ENCODE data around the gene OPCML. TPM values are rescaled to one million over a fixed set of nuclear protein-coding genes. Genes with fewer than 3 reads are reported as not detected.

Gene OPCML
- total RNA-seq, 1 experiment from 2014 or later, result not detected

DNA sequence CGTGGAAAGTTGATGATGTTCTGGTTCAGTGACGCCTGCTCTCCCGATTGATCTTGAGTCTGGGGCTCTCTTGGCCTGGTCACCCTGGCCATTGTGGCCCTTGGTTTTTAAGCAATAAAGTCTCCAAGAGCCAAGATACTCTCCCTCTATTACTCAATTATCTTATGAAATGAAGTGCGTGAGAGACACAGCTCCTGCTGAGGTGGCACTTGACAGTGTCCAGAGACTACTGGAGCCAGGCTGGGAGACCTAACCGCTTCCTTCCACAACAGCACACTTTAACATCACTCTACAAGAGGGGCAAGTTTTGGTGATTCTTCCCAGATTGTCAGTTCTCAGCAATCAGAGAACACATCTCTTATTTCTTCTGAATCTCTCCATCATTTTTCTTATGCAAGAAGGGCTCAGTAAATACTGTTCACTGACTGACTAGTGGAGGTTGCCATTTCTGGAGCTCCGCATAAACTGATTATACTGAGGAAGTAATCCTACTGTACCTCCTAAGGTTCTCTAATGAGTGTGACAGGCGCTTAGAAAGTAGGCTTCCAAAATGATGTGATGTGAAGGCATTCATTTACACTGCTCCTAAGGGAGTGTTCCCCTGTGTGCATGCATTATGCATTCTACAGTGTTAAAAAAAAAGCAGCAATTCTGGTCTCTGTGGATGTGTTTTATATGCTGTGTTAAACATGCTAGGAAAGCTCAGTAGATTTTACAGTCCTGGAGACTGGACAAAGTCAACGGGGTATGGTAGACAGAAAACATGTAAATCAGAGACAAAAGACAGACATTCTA, 968.0 kb downstream of the OPCML start:
- ChIA-PET POLR2A (no interaction called here), CTCF (no interaction called here)
- no peak overlapping the region for H3K4me3 ChIP-seq (ENCODE audit: low read depth in 2 of 2, low read length in 2 of 2)
- DNase-seq (ENCODE audit: low read depth, low spot score) (no peak), ATAC-seq (no peak)
- BruUV-seq (replicated peaks), result no TSS peak
- H3K36me3 ChIP-seq (ENCODE audit: control insufficient read depth, insufficient read depth, low read length), result no peaks in the 10 kb centered on the region
- H3K4me1 ChIP-seq (ENCODE audit: control insufficient read depth, insufficient read depth, low read length), result no peaks in the 10 kb centered on the region
- intact Hi-C loops (cut with micrococcal nuclease; ENCODE audit: unreplicated experiment) (no loop called here), in situ Hi-C loops (cut with HindIII; ENCODE audit: low pct_unique_long_range_greater_than_20kb, low sequenced_read_pairs) (no loop called here)
- no peak overlapping the region for H3K27ac ChIP-seq (ENCODE audit: low read length)
- H3K9me3 ChIP-seq (ENCODE audit: control insufficient read depth, insufficient read depth, low read depth, low read length), result no peaks in the 10 kb centered on the region
- no peak for TF ChIP-seq SIN3A (IDR thresholded peaks at IDR 0.05; ENCODE audit: borderline replicate concordance, insufficient read depth, low read depth, low read length)
- TF ChIP-seq REST (IDR thresholded peaks at IDR 0.05; ENCODE audit: insufficient read depth in 1 of 2, low read depth in 2 of 2, low read length in 1 of 2), result no peak
- no peak for TF ChIP-seq POLR2AphosphoS5 (IDR thresholded peaks at IDR 0.05; ENCODE audit: low read depth, low read length)
- TF ChIP-seq, protein P1, sequence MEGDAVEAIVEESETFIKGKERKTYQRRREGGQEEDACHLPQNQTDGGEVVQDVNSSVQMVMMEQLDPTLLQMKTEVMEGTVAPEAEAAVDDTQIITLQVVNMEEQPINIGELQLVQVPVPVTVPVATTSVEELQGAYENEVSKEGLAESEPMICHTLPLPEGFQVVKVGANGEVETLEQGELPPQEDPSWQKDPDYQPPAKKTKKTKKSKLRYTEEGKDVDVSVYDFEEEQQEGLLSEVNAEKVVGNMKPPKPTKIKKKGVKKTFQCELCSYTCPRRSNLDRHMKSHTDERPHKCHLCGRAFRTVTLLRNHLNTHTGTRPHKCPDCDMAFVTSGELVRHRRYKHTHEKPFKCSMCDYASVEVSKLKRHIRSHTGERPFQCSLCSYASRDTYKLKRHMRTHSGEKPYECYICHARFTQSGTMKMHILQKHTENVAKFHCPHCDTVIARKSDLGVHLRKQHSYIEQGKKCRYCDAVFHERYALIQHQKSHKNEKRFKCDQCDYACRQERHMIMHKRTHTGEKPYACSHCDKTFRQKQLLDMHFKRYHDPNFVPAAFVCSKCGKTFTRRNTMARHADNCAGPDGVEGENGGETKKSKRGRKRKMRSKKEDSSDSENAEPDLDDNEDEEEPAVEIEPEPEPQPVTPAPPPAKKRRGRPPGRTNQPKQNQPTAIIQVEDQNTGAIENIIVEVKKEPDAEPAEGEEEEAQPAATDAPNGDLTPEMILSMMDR (IDR thresholded peaks at IDR 0.05), result no peak
- H3K27me3 ChIP-seq (ENCODE audit: control insufficient read depth, insufficient read depth, low read length), result no peaks in the 10 kb centered on the region

DNA sequence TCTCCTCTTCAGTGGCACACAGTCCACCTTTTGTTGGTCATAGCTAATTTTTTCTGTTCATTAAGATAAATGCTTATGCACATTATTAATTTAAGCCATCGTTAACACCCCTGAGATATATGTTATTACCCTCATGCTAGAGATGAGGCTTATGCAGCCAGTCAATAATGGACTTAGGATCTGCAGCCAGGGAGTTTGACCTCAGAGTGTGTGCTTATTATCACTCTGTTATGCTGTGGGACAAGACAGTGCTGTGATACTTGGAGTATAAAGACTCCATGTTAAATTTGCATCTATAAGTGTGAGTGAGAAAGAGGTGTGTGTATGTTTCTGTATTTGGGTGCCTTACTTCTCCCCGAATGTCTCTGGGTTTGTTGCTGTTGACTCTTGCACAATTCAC, 969.3 kb downstream of the OPCML start:
- no peaks in the 10 kb centered on the region for H3K4me1 ChIP-seq (ENCODE audit: control insufficient read depth, insufficient read depth, low read length)
- H3K27ac ChIP-seq (ENCODE audit: low read length), result no peak overlapping the region
- no peaks in the 10 kb centered on the region for H3K9me3 ChIP-seq (ENCODE audit: control insufficient read depth, insufficient read depth, low read depth, low read length)
- no peak overlapping the region for H3K4me3 ChIP-seq (ENCODE audit: low read depth in 2 of 2, low read length in 2 of 2)
- BruUV-seq (replicated peaks), result no TSS peak
- intact Hi-C loops (cut with micrococcal nuclease; ENCODE audit: unreplicated experiment) (no loop called here), in situ Hi-C loops (cut with HindIII; ENCODE audit: low pct_unique_long_range_greater_than_20kb, low sequenced_read_pairs) (no loop called here)
- ChIA-PET CTCF (no interaction called here), POLR2A (no interaction called here)
- ATAC-seq, result no peak
- no peaks in the 10 kb centered on the region for H3K36me3 ChIP-seq (ENCODE audit: control insufficient read depth, insufficient read depth, low read length)
- no peak for TF ChIP-seq REST (IDR thresholded peaks at IDR 0.05; ENCODE audit: insufficient read depth in 1 of 2, low read depth in 2 of 2, low read length in 1 of 2)
- no peak for TF ChIP-seq SIN3A (IDR thresholded peaks at IDR 0.05; ENCODE audit: borderline replicate concordance, insufficient read depth, low read depth, low read length)
- TF ChIP-seq, protein P1 (IDR thresholded peaks at IDR 0.05), result no peak
- no peak for TF ChIP-seq POLR2AphosphoS5 (IDR thresholded peaks at IDR 0.05; ENCODE audit: low read depth, low read length)
- no peak for TF ChIP-seq TCF7L2 (IDR thresholded peaks at IDR 0.05; ENCODE audit: low read depth, low read length)
- DNase-seq (ENCODE audit: low read depth, low spot score), result no peak
- H3K27me3 ChIP-seq (ENCODE audit: control insufficient read depth, insufficient read depth, low read length), result no peaks in the 10 kb centered on the region
